GM18508 (cell line): ENCODE data around the gene RNF11.
"Not testable (repeated sequence)": the region's sequence is repeated elsewhere in the genome, so short reads cannot be mapped to it uniquely, and the experiment has no call there.

ENCODE experiments used
- ATAC-seq: cut with Tn5 transposase; IDR thresholded peaks from one replicate; pipeline ENCODE4 v1.9.1; 2021; ENCODE audit warnings: moderate number of reproducible peaks; ENCODE audit not compliant: insufficient read depth, unreplicated experiment

RNF11 gene

DNA sequence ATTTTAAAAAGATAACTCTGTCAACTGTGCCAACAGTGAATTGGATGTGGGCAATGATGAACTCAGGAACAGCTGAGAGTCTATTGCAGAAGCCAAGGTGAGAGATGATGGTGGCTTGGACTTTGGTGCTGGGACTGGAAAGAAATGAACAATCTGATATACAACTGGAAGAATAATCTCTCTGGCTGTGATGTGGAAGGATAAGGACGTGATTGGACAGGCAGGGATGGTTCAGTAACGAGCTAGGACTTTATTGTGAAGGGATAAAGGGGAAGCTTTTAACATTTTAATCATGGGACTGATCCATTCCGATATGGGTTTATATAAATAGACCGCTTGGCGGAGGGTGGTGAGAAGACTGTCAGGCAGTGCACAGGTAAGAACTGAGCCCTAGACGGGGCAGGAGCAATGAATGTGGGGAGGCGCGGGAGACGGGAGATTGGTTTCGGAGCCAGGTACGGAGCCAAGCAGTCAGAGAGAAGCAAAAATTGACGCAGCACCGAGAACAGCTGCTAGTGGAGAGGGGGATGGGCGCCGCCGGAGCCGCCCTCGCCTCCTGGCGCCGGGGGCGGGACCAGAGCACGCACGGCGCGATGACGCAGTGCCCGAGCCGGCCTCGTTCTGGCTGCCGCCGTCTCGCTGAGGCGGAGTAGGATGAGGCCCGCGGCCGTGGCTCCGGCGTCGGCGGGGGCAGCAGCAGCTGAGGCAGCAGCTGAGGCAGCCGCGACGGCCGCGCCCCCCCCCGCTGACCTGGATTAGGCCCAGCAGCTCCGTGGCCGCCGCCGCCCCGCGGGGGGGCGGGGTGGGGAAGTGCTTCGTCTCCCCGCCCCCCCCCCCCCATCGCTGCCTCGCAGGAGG, at the start of gene RNF11:
TSS of gene RNF11 (plus strand) at position 601 of the 858 bp plus-strand sequence. CDS start 484 bp downstream, outside the sequence.
- ATAC-seq: peak; percentile 47

DNA sequence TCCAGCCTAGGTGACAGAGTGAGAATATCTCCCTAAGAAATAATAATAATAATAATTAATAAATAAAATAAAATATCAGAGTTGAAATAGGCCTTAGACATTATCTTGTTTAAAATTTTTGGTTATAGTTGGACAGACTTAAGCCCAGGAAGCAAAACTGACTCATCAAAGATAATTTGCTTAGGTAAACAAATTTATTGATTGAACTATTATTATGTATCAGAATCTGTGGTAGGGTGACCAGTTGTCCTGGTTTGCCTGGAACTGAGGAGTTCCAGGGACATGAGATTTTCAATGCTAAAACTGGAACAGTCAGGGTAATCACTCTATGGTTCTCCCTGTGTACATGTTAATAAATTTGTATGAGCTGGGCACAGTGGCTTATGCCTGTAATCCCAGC, 47.8 kb upstream of the RNF11 start:
- no peak for ATAC-seq

DNA sequence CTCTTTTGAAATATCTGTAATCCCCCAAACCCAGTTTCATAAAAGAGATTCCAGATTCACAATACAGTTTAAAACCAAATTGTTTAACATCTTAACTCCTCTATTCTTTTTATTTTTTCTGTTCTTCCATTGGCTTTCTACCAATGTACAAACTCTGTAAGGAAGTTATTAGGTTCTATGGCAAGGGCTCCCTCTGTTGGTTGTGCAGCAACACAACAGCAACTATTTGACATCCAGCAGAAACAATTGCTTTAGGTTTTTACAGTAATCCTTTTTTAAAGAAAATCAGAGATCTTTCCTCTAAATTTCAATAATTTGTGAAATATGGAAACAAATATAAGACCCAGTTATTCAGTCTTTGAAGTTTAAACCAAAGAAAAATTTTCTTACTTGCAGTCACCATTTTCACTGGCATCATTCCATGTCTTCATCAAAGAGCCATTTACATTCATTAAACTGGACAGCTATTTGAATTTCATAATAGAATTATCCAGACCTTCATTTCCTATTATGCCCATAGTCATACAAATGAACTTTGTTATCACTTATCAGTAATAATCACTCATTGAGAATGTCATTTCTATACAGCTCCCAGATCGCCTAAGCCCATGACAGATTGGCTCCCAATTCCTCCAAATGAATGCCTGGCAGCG, 46.5 kb upstream of the RNF11 start:
- ATAC-seq: no peak

DNA sequence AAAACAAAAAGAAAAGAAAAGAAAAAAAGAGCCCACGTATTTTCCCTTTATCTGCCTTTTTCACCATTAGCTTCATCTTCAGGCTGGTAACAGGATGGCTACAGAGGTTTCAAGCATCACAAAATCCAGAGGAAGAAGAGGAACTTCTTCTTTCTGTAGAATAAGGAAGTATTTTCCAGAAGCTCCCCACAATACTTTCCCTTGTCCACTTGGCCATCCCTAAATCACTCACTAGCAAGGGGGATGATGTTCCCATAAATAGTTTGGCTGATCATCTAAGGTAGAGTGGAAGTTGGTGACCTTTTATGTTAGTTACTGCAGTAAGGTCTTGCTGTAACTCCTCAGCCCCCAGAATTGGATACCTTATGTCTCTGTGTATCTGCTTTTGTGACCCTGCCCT, 45.1 kb upstream of the RNF11 start:
- ATAC-seq: no peak

GRCh38 chr1:51192213-51192843, 43.7 kb upstream of the RNF11 start:
- no peak for ATAC-seq

DNA sequence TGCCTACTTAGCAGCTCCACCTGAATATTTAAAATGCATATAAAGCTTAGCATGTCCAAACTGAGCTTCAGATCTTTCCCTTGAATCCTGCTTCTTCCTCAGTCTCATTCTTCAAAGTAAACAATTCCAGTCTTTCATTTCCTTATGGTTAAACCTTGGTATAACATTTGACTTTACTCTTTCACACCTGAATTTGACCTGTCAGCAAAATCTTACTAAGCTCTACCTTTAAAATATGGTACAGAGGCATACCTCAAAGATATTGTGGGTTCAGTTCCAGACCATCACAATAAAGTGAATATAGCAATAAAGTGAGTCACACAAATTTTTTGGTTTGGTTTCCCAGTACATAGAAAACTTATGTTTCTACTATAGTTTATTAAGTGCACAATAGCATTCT, 42.5 kb upstream of the RNF11 start:
- no peak for ATAC-seq

DNA sequence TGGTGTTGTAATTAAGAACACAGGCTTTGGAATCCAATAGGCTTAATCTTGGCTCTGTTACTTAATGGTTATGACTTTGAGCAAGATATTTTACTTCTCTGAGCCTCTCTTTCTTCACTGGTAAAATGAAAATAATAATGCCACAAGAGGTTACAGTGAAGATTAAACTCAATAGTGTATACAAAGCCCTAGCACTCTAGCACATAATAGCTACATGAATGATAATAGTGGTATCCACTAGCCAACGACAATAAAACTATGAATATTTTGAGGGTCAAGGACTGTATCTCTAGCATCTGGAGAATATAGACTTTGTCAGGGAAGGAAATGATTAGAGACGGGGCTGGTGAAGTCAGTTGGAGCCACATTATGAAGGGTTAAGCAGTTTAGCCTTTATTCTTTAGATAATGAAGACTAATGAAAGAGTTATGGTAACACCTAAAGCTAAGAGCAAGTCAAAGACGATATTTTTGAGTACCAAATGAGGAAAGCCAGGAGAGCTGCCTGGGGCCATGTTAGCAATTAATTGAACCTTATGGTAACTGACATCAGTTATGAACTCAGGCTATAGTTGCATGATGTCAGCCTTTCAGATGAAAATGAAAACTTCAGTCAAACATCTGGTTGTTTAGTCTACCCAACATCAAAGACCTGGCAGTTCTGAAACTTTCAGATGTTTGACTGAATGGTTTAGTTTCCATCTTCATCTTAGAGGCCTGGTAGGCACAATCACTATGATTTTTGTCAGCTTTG, 32.8 kb upstream of the RNF11 start:
- peak; percentile 58 for ATAC-seq

DNA sequence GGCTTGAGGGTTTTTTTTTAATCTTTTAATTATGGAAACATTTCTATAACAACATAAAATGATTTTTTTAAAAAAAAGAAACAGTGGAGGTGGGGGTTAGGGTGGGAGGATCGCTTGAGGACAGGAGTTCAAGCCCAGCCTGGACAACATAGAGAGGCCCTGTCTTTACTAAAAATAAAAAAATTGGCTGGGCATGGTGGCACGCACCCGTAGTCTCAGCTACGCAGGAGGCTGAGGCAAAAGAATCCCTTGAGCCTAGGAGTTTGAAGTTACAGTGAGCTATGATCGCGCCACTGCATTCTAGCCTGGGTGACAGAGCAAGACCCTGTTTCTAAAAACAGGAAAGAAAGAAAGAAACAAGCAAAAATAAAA, 32.2 kb upstream of the RNF11 start:
- ATAC-seq: no peak

- ATAC-seq: no peak
Observed at GRCh38 chr1:51210055-51210454, 26.0 kb upstream of the RNF11 start.

DNA sequence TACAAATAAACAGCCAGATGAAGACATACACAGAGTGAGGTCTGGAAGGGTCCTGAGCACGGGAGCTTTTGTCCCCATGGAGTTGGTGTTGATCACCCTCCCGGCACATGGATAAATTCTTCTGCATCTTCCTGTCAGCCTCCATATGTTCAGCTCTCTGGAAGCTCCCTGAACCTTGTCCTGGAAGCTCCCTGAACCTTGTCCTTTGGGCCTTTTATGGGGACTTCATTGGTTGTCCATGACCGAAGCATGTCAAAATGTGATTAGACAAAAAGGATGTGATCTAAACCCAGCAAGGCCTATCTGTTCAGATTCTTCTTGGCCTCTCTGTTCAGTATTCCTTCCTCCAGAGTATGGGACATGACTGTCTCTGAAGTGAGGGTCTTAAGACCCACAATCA, 25.4 kb upstream of the RNF11 start:
- no peak for ATAC-seq

DNA sequence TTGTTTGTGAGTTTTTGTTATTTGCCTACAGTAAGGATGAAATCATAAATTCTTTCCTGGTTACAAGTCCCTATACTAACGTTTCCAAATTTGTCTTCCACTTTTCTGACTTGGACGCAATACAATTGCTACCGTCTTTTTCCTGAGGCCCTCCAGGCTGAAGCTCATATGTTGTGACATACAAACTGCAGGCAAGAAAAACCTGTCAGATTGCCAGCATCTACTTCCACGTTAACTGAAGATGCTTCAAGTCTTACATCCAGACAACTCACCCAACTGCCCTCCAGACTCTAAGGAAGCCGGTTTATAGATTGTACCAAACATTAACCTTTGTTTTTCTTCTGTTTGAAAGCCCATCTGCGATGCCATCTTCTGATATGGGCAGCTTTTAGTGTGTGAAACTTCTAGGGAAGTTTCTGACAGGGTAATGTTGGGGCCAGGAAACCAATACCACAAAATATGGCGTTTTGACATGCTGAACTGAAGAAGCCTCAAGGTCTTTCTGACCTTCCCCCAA, 21.4 kb upstream of the RNF11 start:
- no peak for ATAC-seq

DNA sequence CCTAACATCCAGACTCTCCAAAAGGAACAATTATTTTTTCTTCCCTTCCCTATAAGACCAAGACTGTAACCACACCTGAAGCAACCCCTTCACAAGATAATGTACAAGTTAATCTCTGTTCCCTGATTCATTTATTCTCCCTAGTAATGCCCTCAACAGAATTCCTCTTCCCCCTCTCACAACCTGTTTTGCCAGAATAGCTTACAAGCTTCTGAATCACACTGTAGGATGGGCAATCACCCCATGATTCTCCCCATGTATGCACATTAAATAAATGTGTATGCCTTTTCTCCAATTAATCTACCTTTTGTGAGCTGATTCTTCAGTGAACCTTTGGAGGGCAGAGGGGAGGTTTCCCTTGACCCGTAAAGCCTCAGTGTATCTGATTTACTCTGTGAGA, 20.9 kb upstream of the RNF11 start:
- no peak for ATAC-seq

GRCh38 chr1:51216631-51217030, 19.4 kb upstream of the RNF11 start:
- ATAC-seq: no peak

DNA sequence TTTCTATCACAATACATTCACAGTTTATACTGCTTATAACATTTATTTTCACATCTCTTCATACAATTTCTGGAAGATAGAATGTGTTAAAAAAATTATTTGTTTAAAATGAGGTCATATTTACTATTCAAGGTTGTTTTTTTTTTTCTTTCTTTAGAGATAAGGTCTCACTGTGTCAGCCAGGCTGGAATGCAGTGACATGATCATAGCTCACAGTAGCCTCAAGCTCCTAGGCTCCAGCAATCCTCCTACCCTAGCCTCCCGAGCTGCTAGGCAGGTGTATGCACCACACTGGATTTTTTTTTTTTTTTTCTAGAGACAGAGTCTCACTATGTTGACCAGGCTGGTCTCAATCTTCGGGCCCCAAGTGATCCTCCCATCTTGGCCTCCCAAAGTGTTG, 19.0 kb upstream of the RNF11 start:
- ATAC-seq: no peak

DNA sequence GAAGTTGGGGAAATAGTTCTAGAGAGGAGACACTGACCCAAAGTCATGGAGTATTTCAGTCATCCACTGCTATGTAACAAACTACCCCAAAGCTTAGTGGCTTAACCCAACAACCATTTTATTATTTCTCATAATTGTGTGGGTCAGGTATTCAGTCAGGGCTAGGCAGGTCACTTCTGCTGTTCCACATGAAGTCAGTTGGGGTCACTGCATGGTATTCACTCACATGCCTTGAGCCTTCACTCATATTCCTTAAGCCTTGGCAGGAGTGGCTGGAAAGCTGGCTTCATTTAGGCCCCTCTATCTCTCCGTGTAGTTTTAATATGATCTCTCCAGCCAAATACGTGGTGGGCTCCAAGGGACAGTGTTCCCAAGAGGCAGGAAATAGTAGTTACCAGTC, 17.5 kb upstream of the RNF11 start:
- no peak for ATAC-seq

DNA sequence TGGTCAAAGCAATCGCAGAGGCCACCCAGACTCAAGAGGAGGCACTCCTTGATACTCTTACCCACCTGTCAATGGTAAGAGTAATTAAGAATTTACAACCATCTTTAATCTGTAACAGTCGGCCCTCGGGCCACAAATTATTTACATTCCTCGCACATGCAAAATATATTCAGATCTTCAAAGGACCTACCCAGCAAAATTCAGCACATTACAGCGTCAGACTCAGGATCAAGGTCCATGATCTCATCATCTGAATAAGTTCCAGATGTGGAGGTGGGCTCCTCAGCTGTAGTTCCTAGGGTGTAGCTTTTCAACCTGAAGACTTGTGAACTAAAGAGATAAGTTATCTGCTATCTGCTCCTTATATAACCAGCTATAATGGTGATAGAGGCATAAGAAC, 17.1 kb upstream of the RNF11 start:
- no peak for ATAC-seq

DNA sequence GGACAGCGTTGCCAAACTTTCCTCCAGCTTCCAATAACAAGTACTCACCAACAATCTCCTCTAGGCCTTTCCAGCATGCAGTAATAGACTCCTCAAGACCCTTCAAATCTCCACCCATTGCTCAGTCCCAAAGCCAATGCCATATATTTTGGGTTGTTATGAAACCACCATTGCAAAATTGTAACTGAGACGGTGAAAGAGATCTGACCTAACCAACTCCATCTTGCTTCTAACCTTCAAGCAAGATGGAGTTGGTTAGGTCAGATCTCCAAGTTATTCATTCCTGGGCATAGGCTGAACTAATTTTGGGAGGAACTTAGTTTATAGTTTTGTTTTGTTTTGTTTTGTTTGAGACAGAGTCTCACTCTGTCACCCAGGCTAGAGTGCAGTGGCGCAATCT, 14.5 kb upstream of the RNF11 start:
- not testable (repeated sequence) for ATAC-seq

DNA sequence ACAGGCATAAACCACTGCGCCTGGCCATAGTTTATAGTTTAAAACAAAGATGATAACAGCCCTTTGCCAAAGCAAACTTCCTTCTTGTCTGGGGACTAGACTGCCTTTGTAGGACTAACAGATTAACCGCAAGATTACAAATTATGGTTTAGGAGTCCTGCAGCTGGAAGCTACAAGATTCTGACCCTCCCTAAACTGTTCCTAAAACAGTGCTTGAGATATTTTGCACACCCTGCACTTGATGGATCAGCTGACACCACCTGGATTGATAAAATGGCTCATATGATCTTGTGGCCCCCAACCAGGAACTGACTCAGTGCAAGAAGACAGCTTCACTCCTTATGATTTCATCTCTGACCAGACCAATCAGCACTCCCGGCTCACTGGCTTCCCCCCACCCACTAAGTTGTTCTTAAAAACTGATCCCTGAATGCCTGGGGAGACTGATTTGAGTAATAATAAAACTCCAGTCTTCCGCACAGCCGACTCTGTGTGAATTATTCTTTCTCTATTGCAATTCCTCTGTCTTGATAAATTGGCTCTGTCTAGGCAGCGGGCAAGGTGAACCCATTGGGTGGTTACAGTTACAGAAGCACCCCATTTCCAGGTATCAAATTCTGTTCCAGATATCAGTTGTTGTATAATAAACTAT, 13.8 kb upstream of the RNF11 start:
- ATAC-seq: no peak

DNA sequence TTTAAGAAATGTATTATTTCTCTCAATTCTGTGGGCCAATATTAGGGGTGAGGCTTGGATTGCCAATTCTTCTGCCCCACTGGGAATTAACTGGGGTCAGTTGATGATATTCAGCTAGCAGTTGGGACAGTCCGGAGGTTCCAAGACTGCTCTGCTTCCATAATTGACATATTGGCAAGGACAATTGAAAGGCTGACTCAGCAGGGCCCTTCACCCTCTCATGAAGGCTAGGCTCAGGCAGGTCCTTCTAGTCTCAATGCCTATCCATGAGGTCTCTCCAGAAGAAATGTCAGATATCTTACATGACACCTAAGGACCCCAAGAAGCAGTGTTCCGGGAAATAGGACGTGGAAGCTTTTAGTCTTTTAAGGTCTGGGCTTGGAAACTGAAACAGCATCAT, 13.3 kb upstream of the RNF11 start:
- no peak for ATAC-seq

DNA sequence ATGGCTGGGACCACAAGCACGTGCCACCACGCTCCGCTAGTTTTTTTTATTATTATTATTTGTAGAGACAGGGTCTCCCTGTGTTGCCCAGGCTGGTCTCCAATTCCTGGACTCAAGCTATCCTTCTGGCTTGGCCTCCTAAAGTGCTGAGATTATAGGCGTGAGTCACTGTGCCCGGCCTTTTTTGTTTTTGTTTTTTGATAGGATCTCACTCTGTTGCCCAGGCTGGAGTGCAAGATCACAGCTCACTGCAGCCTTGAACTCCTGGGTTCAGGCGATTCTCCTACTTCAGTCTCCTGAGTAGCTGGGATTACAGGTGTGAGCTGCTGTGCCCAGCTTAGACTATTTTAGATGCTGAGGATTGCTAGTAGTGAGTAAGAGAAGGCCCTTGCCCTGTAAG, 11.8 kb upstream of the RNF11 start:
- ATAC-seq: no peak
